Ovary (tissue), 3 donors: ENCODE measurements around the gene CRTAC1.

ENCODE experiments used
- POLR2A ChIP-seq: fragments of 450-650 bp; IDR thresholded peaks from one replicate; pipeline ENCODE4 v1.6.1; 2017; ENCODE audit warnings: antibody characterized with exemption, mild to moderate bottlenecking, moderate library complexity
- TF ChIP-seq, protein P1 (sequence below), 3 donors: fragments of 450-650 bp in 2 of 3; fragments of 200-600 bp in 1 of 3; IDR thresholded peaks; one replicate each; pipeline versions ENCODE4 v1.5.1 to v1.8.0; 2016 to 2022; ENCODE audit warnings: antibody characterized with exemption in 3 of 3, mild to moderate bottlenecking in 1 of 3
- donor health status: DM: no; HTN: no; CAD: no.

DNA sequence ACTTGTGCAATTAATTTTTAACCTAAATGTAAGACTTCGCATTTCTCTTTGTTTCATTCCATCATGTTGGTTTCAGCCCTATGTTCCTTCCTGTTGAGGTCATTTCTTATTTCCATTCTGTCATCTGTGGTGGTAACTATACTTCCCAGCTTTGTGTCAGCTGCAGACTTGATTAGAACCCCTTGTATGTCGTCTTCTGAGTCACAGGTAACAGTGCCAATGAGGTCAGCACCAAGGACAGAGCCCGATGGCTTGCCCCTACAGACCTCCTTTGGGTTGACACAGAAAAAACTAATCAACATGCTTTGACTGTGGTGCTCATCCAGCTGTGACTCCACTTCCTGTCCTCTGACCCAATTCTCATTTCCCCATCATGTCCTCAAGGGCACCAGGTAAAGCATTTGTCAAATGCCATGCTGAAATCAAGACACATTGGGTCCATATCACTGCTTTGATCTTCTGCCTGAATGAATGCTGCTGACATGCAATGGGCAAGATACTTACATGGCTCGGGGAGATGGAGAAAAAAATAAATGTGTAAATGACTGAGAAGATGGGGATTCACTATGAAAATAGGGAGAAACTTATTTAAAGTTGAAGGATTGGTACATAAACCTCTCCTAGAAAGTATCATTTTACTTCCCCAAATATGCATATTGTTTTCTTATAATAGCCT is 25.6 kb upstream of the CRTAC1 start:
- TF ChIP-seq, protein P1, sequence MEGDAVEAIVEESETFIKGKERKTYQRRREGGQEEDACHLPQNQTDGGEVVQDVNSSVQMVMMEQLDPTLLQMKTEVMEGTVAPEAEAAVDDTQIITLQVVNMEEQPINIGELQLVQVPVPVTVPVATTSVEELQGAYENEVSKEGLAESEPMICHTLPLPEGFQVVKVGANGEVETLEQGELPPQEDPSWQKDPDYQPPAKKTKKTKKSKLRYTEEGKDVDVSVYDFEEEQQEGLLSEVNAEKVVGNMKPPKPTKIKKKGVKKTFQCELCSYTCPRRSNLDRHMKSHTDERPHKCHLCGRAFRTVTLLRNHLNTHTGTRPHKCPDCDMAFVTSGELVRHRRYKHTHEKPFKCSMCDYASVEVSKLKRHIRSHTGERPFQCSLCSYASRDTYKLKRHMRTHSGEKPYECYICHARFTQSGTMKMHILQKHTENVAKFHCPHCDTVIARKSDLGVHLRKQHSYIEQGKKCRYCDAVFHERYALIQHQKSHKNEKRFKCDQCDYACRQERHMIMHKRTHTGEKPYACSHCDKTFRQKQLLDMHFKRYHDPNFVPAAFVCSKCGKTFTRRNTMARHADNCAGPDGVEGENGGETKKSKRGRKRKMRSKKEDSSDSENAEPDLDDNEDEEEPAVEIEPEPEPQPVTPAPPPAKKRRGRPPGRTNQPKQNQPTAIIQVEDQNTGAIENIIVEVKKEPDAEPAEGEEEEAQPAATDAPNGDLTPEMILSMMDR (IDR thresholded peaks at IDR 0.05): no peak
- TF ChIP-seq POLR2A: no peak
